Measurements from ENCODE around the gene FFAR1. TPM values are rescaled to one million over a fixed set of nuclear protein-coding genes. Genes with fewer than 3 reads are reported as not detected.

Gene FFAR1
- total and polyA plus RNA-seq, 2 experiments from 2014 or later, result not detected

- Histone ChIP-seq H3K36me3 (ENCODE audit: low read depth) (no peaks in the 10 kb centered on the region), H3K9ac (no peak overlapping the region), H4K20me1 (ENCODE audit: insufficient read depth) (no peaks in the 10 kb centered on the region), H3K79me2 (ENCODE audit: insufficient read depth) (no peaks in the 10 kb centered on the region), H3K4me1 (ENCODE audit: insufficient read depth) (no peaks in the 10 kb centered on the region), H3K4me3 (no peak overlapping the region), H3K27ac (no peak overlapping the region), H3K9me3 (ENCODE audit: low read depth) (no peaks in the 10 kb centered on the region), H3K27me3 (replicated peaks; ENCODE audit: insufficient read depth) (peaks cover 3% of the 10 kb centered on the region), H2AFZ (no peak overlapping the region), H3F3A (ENCODE audit: insufficient read depth) (no peaks in the 10 kb centered on the region), H3K9me2 (ENCODE audit: insufficient read depth) (no peaks in the 10 kb centered on the region), H3K4me2 (ENCODE audit: unreplicated experiment) (no peak overlapping the region)
- TF ChIP-seq EZH2phosphoT487 (IDR thresholded peaks at IDR 0.05; ENCODE audit: insufficient read depth, low read depth), result no peak
- no peak for TF ChIP-seq EZH2 (IDR thresholded peaks at IDR 0.05; ENCODE audit: insufficient read depth, poor library complexity, severe bottlenecking)
- in situ Hi-C loops (cut with MboI), result loop anchor here (10.0 kb wide), 1 partner anchor 142 kb away; the partner anchor contains the start of gene KRTDAP
- 24 to 26% methylated on average over 29 to 31 of the region's 32 CpGs for WGBS, 2 experiments (ENCODE audit: low coverage in 1 of 2, low lambda C conversion rate in 2 of 2, missing lambda C conversion rate in 2 of 2)
- DNase-seq, result peak; percentile 83
Measured at GRCh38 chr19:35352448-35353304, 5.0 kb downstream of the FFAR1 start.

- Histone ChIP-seq H3K9me2 (ENCODE audit: insufficient read depth) (no peaks in the 10 kb centered on the region), H3K36me3 (ENCODE audit: low read depth) (no peaks in the 10 kb centered on the region), H3K79me2 (ENCODE audit: insufficient read depth) (no peaks in the 10 kb centered on the region), H2AFZ (no peak overlapping the region), H3K4me1 (ENCODE audit: insufficient read depth) (no peaks in the 10 kb centered on the region), H3K27ac (no peak overlapping the region), H3K9me3 (ENCODE audit: low read depth) (no peaks in the 10 kb centered on the region), H3K9ac (no peak overlapping the region), H3K4me2 (ENCODE audit: unreplicated experiment) (no peak overlapping the region), H3K27me3 (replicated peaks; ENCODE audit: insufficient read depth) (peaks cover 3% of the 10 kb centered on the region), H3K4me3 (no peak overlapping the region), H3F3A (ENCODE audit: insufficient read depth) (no peaks in the 10 kb centered on the region), H4K20me1 (ENCODE audit: insufficient read depth) (no peaks in the 10 kb centered on the region)
- TF ChIP-seq EZH2phosphoT487 (IDR thresholded peaks at IDR 0.05; ENCODE audit: insufficient read depth, low read depth), result no peak
- TF ChIP-seq EZH2 (IDR thresholded peaks at IDR 0.05; ENCODE audit: insufficient read depth, poor library complexity, severe bottlenecking), result no peak
- WGBS, 2 experiments (ENCODE audit: low coverage in 1 of 2, low lambda C conversion rate in 2 of 2, missing lambda C conversion rate in 2 of 2), result 60% methylated on average over 9 of the region's 9 CpGs
- DNase-seq, result no peak
- in situ Hi-C loops (cut with MboI), result loop anchor here (10.0 kb wide), 1 partner anchor 141 kb away; the partner anchor contains the start of gene KRTDAP
Measured at GRCh38 chr19:35353635-35354034, 5.9 kb downstream of the FFAR1 start.

- no peaks in the 10 kb centered on the region for H3K9me2 ChIP-seq (ENCODE audit: insufficient read depth)
- no peaks in the 10 kb centered on the region for H3K9me3 ChIP-seq (ENCODE audit: low read depth)
- no peaks in the 10 kb centered on the region for H4K20me1 ChIP-seq (ENCODE audit: insufficient read depth)
- H2AFZ ChIP-seq, result no peak overlapping the region
- in situ Hi-C loops (cut with MboI), result loop anchor here (10.0 kb wide), 1 partner anchor 140 kb away; the partner anchor contains the start of gene KRTDAP
- 77 to 81% methylated on average over 8 of the region's 8 CpGs for WGBS, 2 experiments (ENCODE audit: low coverage in 1 of 2, low lambda C conversion rate in 2 of 2, missing lambda C conversion rate in 2 of 2)
- no peak for TF ChIP-seq EZH2phosphoT487 (IDR thresholded peaks at IDR 0.05; ENCODE audit: insufficient read depth, low read depth)
- no peak for TF ChIP-seq EZH2 (IDR thresholded peaks at IDR 0.05; ENCODE audit: insufficient read depth, poor library complexity, severe bottlenecking)
- H3K27ac ChIP-seq, result no peak overlapping the region
- no peaks in the 10 kb centered on the region for H3F3A ChIP-seq (ENCODE audit: insufficient read depth)
- peaks cover 3% of the 10 kb centered on the region for H3K27me3 ChIP-seq (replicated peaks; ENCODE audit: insufficient read depth)
- H3K36me3 ChIP-seq (ENCODE audit: low read depth), result no peaks in the 10 kb centered on the region
- no peak for DNase-seq
- H3K9ac ChIP-seq, result no peak overlapping the region
- H3K4me2 ChIP-seq (ENCODE audit: unreplicated experiment), result no peak overlapping the region
- H3K79me2 ChIP-seq (ENCODE audit: insufficient read depth), result no peaks in the 10 kb centered on the region
- H3K4me3 ChIP-seq, result no peak overlapping the region
- H3K4me1 ChIP-seq (ENCODE audit: insufficient read depth), result no peaks in the 10 kb centered on the region
Measured at GRCh38 chr19:35354898-35355297, 7.2 kb downstream of the FFAR1 start.

- TF ChIP-seq EZH2 (IDR thresholded peaks at IDR 0.05; ENCODE audit: insufficient read depth, poor library complexity, severe bottlenecking), result no peak
- no peak for TF ChIP-seq EZH2phosphoT487 (IDR thresholded peaks at IDR 0.05; ENCODE audit: insufficient read depth, low read depth)
- in situ Hi-C loops (cut with MboI), result loop anchor here (10.0 kb wide), 1 partner anchor 139 kb away; the partner anchor contains the start of gene KRTDAP
- 30 to 37% methylated on average over 6 of the region's 6 CpGs for WGBS, 2 experiments (ENCODE audit: low coverage in 1 of 2, low lambda C conversion rate in 2 of 2, missing lambda C conversion rate in 2 of 2)
Measured at GRCh38 chr19:35355791-35356460, 8.2 kb downstream of the FFAR1 start.

More at GRCh38 chr19:35355791-35356460, 8.2 kb downstream of the FFAR1 start:
- H3K27ac ChIP-seq, result no peak overlapping the region
- H3K4me3 ChIP-seq, result no peak overlapping the region
- no peaks in the 10 kb centered on the region for H3K36me3 ChIP-seq (ENCODE audit: low read depth)
- no peaks in the 10 kb centered on the region for H3K9me3 ChIP-seq (ENCODE audit: low read depth)
- H3K27me3 ChIP-seq (replicated peaks; ENCODE audit: insufficient read depth), result peaks cover 3% of the 10 kb centered on the region
- no peaks in the 10 kb centered on the region for H3K4me1 ChIP-seq (ENCODE audit: insufficient read depth)
- no peak overlapping the region for H2AFZ ChIP-seq
- H4K20me1 ChIP-seq (ENCODE audit: insufficient read depth), result no peaks in the 10 kb centered on the region
- H3K4me2 ChIP-seq (ENCODE audit: unreplicated experiment), result no peak overlapping the region
- no peak for DNase-seq
- H3K9ac ChIP-seq, result no peak overlapping the region
- no peaks in the 10 kb centered on the region for H3K79me2 ChIP-seq (ENCODE audit: insufficient read depth)
- no peaks in the 10 kb centered on the region for H3F3A ChIP-seq (ENCODE audit: insufficient read depth)
- no peaks in the 10 kb centered on the region for H3K9me2 ChIP-seq (ENCODE audit: insufficient read depth)

Measured in GM23248 (cell line).